Panc1 (cell line): Measurements from ENCODE around the gene LSM14B. TPM values are rescaled to one million over a fixed set of nuclear protein-coding genes. Genes with fewer than 3 reads are reported as not detected.

Experiments used
- ATAC-seq: fragments of 200-7000 bp; cut with Tn5 transposase; 2 replicates; pipeline ENCODE4 v1.9.1; 2020; ENCODE audit warnings: mild to moderate bottlenecking, moderate library complexity
- BruUV-seq: library from RNA; stranded (reverse); fragments of 400-500 nt; replicated peaks from 2 replicates; lab custom pipeline; 2021; lab: Mats Ljungman, UMichigan
- CTCF ChIA-PET: fragments of 300-600 bp; sonication (Branson Sonifier 250); formaldehyde crosslinking; loops from one replicate; lab custom pipeline; 2022; ENCODE audit warnings: antibody characterized with exemption; lab: Charles Lee
- POLR2A ChIA-PET: fragments of 300-600 bp; sonication (Branson Sonifier 250); formaldehyde crosslinking; loops from one replicate; lab custom pipeline; 2022; ENCODE audit warnings: antibody characterized with exemption; lab: Charles Lee
- DNase-seq: peaks from one replicate; pipeline ENCODE4 v3.0.0-alpha.2; 2010; ENCODE audit warnings: low read depth, low spot score
- H3K27ac ChIP-seq: 2 replicates; pipeline ENCODE4 v1.5.1; 2011; ENCODE audit warnings: mild to moderate bottlenecking, low read length, inconsistent platforms
- H3K27me3 ChIP-seq: fragments of 200-500 bp; sonication (Bioruptor generic); 2 replicates; pipeline ENCODE4 v1.6.0; 2014; ENCODE audit warnings: low read length, inconsistent platforms; ENCODE audit not compliant: control insufficient read depth, insufficient read depth
- H3K36me3 ChIP-seq: fragments of 200-500 bp; sonication (Bioruptor generic); 2 replicates; pipeline ENCODE4 v1.5.1; 2014; ENCODE audit warnings: inconsistent platforms, mild to moderate bottlenecking, low read length, moderate library complexity; ENCODE audit not compliant: control insufficient read depth, insufficient read depth
- H3K4me1 ChIP-seq: 2 replicates; pipeline ENCODE4 v1.5.1; 2011; ENCODE audit warnings: inconsistent platforms, mild to moderate bottlenecking, low read length, moderate library complexity; ENCODE audit not compliant: control insufficient read depth, insufficient read depth
- H3K4me3 ChIP-seq, 2 experiments: 2 replicates each; pipeline ENCODE4 v1.5.1; 2011 to 2012; ENCODE audit warnings: low read depth in 2 of 2, low read length in 2 of 2, mild to moderate bottlenecking in 2 of 2, inconsistent platforms in 1 of 2, moderate library complexity in 1 of 2
- H3K9me3 ChIP-seq: fragments of 200-500 bp; sonication (Bioruptor generic); 2 replicates; pipeline ENCODE4 v1.5.1; 2014; ENCODE audit warnings: low read depth, mild to moderate bottlenecking, inconsistent platforms, low read length, moderate library complexity; ENCODE audit not compliant: control insufficient read depth, insufficient read depth
- CTCF ChIP-seq: fragments of 450-650 bp; IDR thresholded peaks from 2 replicates; pipeline ENCODE4 v1.5.1; 2017; ENCODE audit warnings: mild to moderate bottlenecking
- POLR2AphosphoS5 ChIP-seq: IDR thresholded peaks from 2 replicates; pipeline ENCODE4 v1.6.1; 2012; ENCODE audit warnings: mild to moderate bottlenecking, low read depth, low read length, moderate library complexity
- REST ChIP-seq, 2 experiments: IDR thresholded peaks; 2 replicates each; pipeline ENCODE4 v1.6.1; 2011 to 2012; ENCODE audit warnings: low read depth in 2 of 2, control low read depth in 1 of 2, low read length in 1 of 2, mild to moderate bottlenecking in 1 of 2, moderate library complexity in 1 of 2; ENCODE audit not compliant: insufficient read depth in 1 of 2
- SIN3A ChIP-seq: IDR thresholded peaks from 2 replicates; pipeline ENCODE4 v1.6.1; 2012; ENCODE audit warnings: low read depth, mild to moderate bottlenecking, low read length, moderate library complexity, borderline replicate concordance; ENCODE audit not compliant: insufficient read depth
- TCF7L2 ChIP-seq: IDR thresholded peaks from 2 replicates; pipeline ENCODE4 v1.6.1; 2011; ENCODE audit warnings: mild to moderate bottlenecking, low read depth, low read length, inconsistent platforms
- in situ Hi-C: cut with HindIII; loops from 2 replicates; pipeline ENCODE4 v1.10.0; 2016; ENCODE audit warnings: low sequenced_read_pairs, low pct_unique_long_range_greater_than_20kb
- intact Hi-C: fragments of 100-400 bp; cut with micrococcal nuclease; formaldehyde crosslinking; loops from one replicate; pipeline ENCODE4 v1.10.0; 2022; ENCODE audit not compliant: unreplicated experiment
- total RNA-seq: library from RNA; stranded (reverse); gene quantifications from one replicate; pipeline ENCODE4 v1.2.1, GENCODE V29; 2021; ENCODE audit not compliant: unreplicated experiment

Gene LSM14B
- total RNA-seq, 1 experiment from 2014 or later = 52.2 TPM

GRCh38 chr20:62182469-62183425 lies 60.5 kb downstream of the LSM14B start, which contains the start of gene MTG2:
MTG2 (plus strand) TSS chr20:62183028; CDS start chr20:62193421, 10,393 bp downstream.
- CTCF ChIA-PET = no interaction called here
- TF ChIP-seq CTCF (no peak), POLR2AphosphoS5 (peak; percentile 98), TCF7L2 (no peak), SIN3A (peak; percentile 69; the same call in 1 of the 2 replicates), REST (IDR thresholded peaks at IDR 0.05; ENCODE audit: insufficient read depth in 1 of 2, low read depth in 2 of 2, low read length in 1 of 2) (peak in 1 of 2 experiments; percentile 49; a peak in 1 of 4 replicates)
- TSS peak; percentile 79 for BruUV-seq
- Histone ChIP-seq H3K4me1 (peaks cover 15% of the 10 kb centered on the region; the same call in 1 of the 2 replicates), H3K27ac (peak within 1 kb of the TSS; percentile 95), H3K36me3 (peaks cover 14% of the 10 kb centered on the region), H3K4me3 (peak within 1 kb of the TSS; percentile 89 to 98), H3K27me3 (no peaks in the 10 kb centered on the region), H3K9me3 (no peaks in the 10 kb centered on the region)
- intact Hi-C loops = no loop called here
- DNase-seq (peak; percentile 76), ATAC-seq (peak; percentile 98)
- in situ Hi-C loops = no loop called here
- POLR2A ChIA-PET = interaction anchor here (0.7 kb wide), 1 partner anchor 411 kb away, joined by 3 read pairs; no protein-coding TSS in a partner anchor

- no peak for ATAC-seq
- intact Hi-C loops = no loop called here
These were observed 61.3 kb downstream of the LSM14B start for GRCh38 chr20:62183426-62184142.

More at GRCh38 chr20:62183426-62184142, 61.3 kb downstream of the LSM14B start:
- DNase-seq = no peak
- TF ChIP-seq TCF7L2 (no peak), SIN3A (no peak), REST (IDR thresholded peaks at IDR 0.05; ENCODE audit: insufficient read depth in 1 of 2, low read depth in 2 of 2, low read length in 1 of 2) (no peak), CTCF (no peak), POLR2AphosphoS5 (no peak)
- in situ Hi-C loops = no loop called here
- Histone ChIP-seq H3K4me1 (peaks cover 15% of the 10 kb centered on the region; the same call in 1 of the 2 replicates), H3K36me3 (peaks cover 14% of the 10 kb centered on the region), H3K9me3 (no peaks in the 10 kb centered on the region), H3K27ac (peak overlapping the region; percentile 95), H3K4me3 (peak overlapping the region; percentile 89 to 98), H3K27me3 (no peaks in the 10 kb centered on the region)
- BruUV-seq = no TSS peak
- ChIA-PET POLR2A (no interaction called here), CTCF (no interaction called here)
